DOHH2 (cell line): Measurements from ENCODE around the gene STRA8.

ENCODE experiments used
- CTCF ChIP-seq: fragments of 200-600 bp; sonication (generic); IDR thresholded peaks from one replicate; pipeline ENCODE4 v1.5.1; 2014; ENCODE audit warnings: antibody characterized with exemption, mild to moderate bottlenecking, low read depth, low read length; ENCODE audit not compliant: poor library complexity, severe bottlenecking
- EZH2phosphoT487 ChIP-seq: fragments of 200-600 bp; sonication (generic); IDR thresholded peaks from 2 replicates; pipeline ENCODE4 v1.6.1; 2017; ENCODE audit warnings: borderline replicate concordance, mild to moderate bottlenecking, antibody characterized with exemption, low read length, moderate library complexity, mixed read lengths

- TF ChIP-seq CTCF: no peak
- no peak for TF ChIP-seq EZH2phosphoT487
Measured at GRCh38 chr7:135224027-135224426, 9.6 kb upstream of the STRA8 start.
